RWPE1 (cell line): ENCODE measurements around the gene PTPN1.

Experiments
- CTCF ChIA-PET: fragments of 350-600 bp; sonication (Branson Sonifier 250); formaldehyde crosslinking; extraction: SDS; loops from one replicate; lab custom pipeline; 2021; lab: Yijun Ruan, JAX
- POLR2A ChIA-PET: fragments of 400-600 bp; formaldehyde crosslinking; extraction: SDS; loops from one replicate; lab custom pipeline; 2020; ENCODE audit warnings: antibody characterized with exemption; ENCODE audit not compliant: low non-redundant PET; lab: Yijun Ruan, JAX
- DNase-seq: peaks from one replicate; pipeline ENCODE4 v3.0.0; 2012; ENCODE audit warnings: low spot score
- H3K27ac ChIP-seq: fragments of 450-650 bp; 2 replicates; pipeline ENCODE4 v1.5.1; 2017
- TF ChIP-seq, protein P1 (sequence below): fragments of 450-650 bp; conservative IDR thresholded peaks from 2 replicates; pipeline ENCODE4 v1.5.1; 2017; ENCODE audit warnings: low read depth, mild to moderate bottlenecking

Gene PTPN1

DNA sequence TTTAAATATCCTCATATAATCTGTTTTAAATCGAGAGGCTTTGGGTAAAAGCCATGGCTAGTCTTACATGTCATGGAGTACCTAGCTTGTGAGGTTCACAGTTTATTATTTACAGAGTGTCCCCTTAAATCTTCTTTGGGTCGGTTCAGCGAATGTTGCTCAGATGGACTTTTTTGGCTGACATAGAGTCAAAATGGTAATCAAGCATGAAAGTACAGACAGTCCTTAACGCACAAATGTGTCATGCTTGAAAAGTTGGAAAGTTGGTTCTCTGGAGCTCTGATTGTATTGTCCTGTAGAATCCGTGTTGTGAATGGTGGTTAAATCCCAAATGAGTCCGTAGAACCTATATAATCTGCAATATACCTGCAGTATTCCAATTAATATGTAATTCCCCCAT is 22.0 kb downstream of the PTPN1 start:
- DNase-seq = no peak
- ChIA-PET CTCF (interaction anchor here (1.0 kb wide), 1 partner anchor 14 kb away, joined by 3 read pairs; no protein-coding TSS in a partner anchor), POLR2A (no interaction called here)
- no peak overlapping the region for H3K27ac ChIP-seq
- TF ChIP-seq, protein P1, sequence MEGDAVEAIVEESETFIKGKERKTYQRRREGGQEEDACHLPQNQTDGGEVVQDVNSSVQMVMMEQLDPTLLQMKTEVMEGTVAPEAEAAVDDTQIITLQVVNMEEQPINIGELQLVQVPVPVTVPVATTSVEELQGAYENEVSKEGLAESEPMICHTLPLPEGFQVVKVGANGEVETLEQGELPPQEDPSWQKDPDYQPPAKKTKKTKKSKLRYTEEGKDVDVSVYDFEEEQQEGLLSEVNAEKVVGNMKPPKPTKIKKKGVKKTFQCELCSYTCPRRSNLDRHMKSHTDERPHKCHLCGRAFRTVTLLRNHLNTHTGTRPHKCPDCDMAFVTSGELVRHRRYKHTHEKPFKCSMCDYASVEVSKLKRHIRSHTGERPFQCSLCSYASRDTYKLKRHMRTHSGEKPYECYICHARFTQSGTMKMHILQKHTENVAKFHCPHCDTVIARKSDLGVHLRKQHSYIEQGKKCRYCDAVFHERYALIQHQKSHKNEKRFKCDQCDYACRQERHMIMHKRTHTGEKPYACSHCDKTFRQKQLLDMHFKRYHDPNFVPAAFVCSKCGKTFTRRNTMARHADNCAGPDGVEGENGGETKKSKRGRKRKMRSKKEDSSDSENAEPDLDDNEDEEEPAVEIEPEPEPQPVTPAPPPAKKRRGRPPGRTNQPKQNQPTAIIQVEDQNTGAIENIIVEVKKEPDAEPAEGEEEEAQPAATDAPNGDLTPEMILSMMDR = no peak

DNA sequence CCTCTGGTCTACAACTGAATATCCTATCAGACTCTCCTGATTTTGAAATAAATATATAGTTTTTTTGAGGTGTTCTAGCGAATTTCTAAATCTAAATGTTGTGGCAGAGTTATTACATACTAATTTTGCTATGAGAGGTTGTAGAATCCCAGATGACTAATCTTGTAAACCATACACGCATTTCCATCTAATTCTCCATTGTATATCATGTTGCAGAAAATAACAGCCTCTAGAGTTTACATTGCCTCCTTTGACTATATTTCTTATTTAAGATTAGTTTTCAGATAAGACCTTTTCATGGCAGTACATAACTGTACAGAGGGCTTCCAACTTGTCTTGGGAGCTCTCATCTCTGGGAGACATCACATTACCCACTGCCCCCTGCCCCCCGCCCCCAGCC is 22.9 kb downstream of the PTPN1 start:
- CTCF ChIA-PET = interaction anchor here (0.6 to 1.1 kb wide), 4 partner anchors 14 to 962 kb away, joined by 3 to 4 read pairs (median 4); no protein-coding TSS in a partner anchor
- H3K27ac ChIP-seq = peak overlapping the region; percentile 32
- no peak for DNase-seq
- TF ChIP-seq, protein P1 = no peak
- POLR2A ChIA-PET = interaction anchor here (1.1 kb wide), 1 partner anchor 21 kb away, joined by 4 read pairs; no protein-coding TSS in a partner anchor

DNA sequence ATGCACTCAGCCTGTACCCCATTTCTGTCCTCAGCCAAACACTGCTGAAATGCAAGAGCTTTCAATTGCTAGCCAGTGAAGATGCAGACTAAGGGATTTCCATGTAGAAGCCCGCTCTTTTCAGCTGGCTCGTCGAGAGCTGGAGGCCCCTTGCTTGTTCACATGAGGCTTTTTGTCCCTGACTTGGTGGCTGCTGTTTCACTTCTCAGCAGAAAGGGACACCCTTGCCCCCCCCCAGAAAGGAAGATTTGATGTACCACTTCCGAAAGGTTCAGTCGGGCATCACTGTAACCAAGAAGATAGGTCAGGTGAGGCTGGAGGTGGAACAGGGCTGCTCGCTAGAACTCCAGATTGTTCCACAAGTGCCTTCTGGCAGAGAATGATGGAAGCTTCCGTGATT is 23.3 kb downstream of the PTPN1 start:
- H3K27ac ChIP-seq = peak overlapping the region; percentile 32
- ChIA-PET POLR2A (interaction anchor here (1.1 kb wide), 1 partner anchor 21 kb away, joined by 4 read pairs; no protein-coding TSS in a partner anchor), CTCF (interaction anchor here (0.6 to 1.1 kb wide), 4 partner anchors 22 to 962 kb away, joined by 3 to 4 read pairs (median 4); no protein-coding TSS in a partner anchor)
- DNase-seq = no peak
- TF ChIP-seq, protein P1 = no peak

DNA sequence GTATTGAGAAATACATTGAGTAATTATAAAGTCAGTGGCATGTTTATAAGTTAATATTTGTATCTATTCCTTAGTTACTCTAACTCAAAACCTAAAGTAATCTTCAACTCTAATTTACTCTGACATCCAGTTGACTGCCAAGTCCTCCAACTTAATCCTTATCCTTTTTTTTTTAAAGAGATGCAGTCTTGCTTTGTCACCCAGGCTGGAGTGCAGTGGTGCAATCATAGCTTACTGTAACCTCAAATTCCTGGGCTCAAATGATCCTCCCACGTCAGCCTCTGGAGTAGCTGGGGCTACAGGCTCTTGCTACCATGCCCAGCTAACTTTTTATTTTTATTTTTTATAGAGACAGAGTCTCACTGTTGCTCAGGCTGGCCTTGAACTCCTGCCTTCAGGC is 24.4 kb downstream of the PTPN1 start:
- H3K27ac ChIP-seq = peak overlapping the region; percentile 44
- no peak for DNase-seq
- CTCF ChIA-PET = interaction anchor here (1.1 kb wide), 1 partner anchor 21 kb away, joined by 4 read pairs; no protein-coding TSS in a partner anchor
- POLR2A ChIA-PET = interaction anchor here (0.7 kb wide), 1 partner anchor 24 kb away, joined by 3 read pairs; no protein-coding TSS in a partner anchor
- TF ChIP-seq, protein P1 = no peak

DNA sequence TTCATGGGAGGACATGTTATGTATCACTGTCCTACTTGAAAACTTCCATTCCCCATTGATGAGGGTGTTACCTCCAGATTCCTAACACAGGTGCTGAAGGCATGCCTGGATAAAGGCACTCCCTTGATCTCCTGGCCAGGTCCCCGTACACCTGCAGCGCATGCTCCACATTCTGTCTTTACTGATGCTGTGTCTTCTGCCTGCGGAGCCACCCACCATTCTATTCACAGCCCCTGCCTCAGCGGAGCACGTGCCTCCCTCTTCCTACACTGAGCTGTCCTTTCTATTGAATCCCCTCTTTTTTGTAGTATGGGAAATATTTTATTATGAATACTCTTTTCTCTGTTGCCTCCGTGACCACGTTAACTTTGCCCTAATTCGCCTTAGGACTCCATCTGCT is 25.0 kb downstream of the PTPN1 start:
- POLR2A ChIA-PET = no interaction called here
- no peak for DNase-seq
- CTCF ChIA-PET = interaction anchor here (0.5 kb wide), 1 partner anchor 773 kb away, joined by 3 read pairs; no protein-coding TSS in a partner anchor

DNA sequence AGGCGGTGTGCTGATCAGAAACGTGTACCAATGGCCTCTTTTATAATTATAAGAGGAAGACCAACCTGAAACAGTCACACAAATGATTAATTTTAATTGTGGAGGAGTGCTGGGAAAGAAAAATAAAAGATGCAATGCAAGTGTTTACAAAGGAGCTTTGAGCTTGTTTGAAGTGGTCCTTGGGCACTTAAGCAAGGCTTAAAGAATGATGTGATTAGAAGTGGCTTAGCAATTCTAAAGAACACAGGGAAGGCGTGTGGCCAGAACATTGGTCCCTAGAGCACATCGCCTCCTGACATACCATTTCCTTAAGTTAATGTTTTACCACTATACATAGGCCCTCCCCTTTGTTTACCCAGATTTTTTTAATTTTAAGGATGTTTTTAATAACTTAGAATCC is 26.1 kb downstream of the PTPN1 start:
- no peak for DNase-seq
- TF ChIP-seq, protein P1 = no peak
- ChIA-PET POLR2A (no interaction called here), CTCF (interaction anchor here (0.6 to 0.8 kb wide), 2 partner anchors 24 to 200 kb away, joined by 3 to 5 read pairs; no protein-coding TSS in a partner anchor)
- no peak overlapping the region for H3K27ac ChIP-seq

More for the DNA sequence above, 25.0 kb downstream of the PTPN1 start:
- TF ChIP-seq, protein P1 = no peak
- peak overlapping the region; percentile 44 for H3K27ac ChIP-seq
